ENCODE measurements around the gene CFAP58. TPM values are rescaled to one million over a fixed set of nuclear protein-coding genes. Genes with fewer than 3 reads are reported as not detected.

The CFAP58 gene
- total and polyA plus RNA-seq, 2 donors (not counting 3 experiments of a cell fraction or from before 2014, with no cell fraction given): 0.07 to 0.29 TPM

GRCh38 chr10:104306897-104307296 lies 46.7 kb upstream of the CFAP58 start:
- Histone ChIP-seq H3K9me3 (replicated peaks; ENCODE audit: control insufficient read depth, insufficient read depth, low read length) (no peaks in the 10 kb centered on the region), H3K36me3 (ENCODE audit: control insufficient read depth in 2 of 2, extremely low read depth in 1 of 2, insufficient read depth in 2 of 2, low read length in 2 of 2) (no peaks in the 10 kb centered on the region), H3K4me2 (ENCODE audit: insufficient read depth, low read length) (no peak overlapping the region), H3K9me1 (replicated peaks; ENCODE audit: control insufficient read depth, extremely low read depth, insufficient read depth, low read length) (no peaks in the 10 kb centered on the region), H3K4me1 (ENCODE audit: control insufficient read depth, extremely low read depth, insufficient read depth, low read length) (peaks cover 10% of the 10 kb centered on the region), H3K27me3 (ENCODE audit: control insufficient read depth in 2 of 2, insufficient read depth in 2 of 2, low read length in 2 of 2) (no peaks in the 10 kb centered on the region), H3K79me2 (ENCODE audit: control insufficient read depth, insufficient read depth, low read length) (peaks cover 19% of the 10 kb centered on the region), H3K27ac (ENCODE audit: insufficient read depth, low read depth, low read length) (no peak overlapping the region), H3K4me3 (replicated peaks in 1 of 3; ENCODE audit: insufficient read depth in 1 of 3, low read depth in 1 of 3, low read length in 3 of 3) (no peak overlapping the region), H4K20me1 (replicated peaks; ENCODE audit: control insufficient read depth, extremely low read depth, insufficient read depth, low read length) (no peaks in the 10 kb centered on the region), H2AFZ (ENCODE audit: low read depth, low read length) (no peak overlapping the region), H3K9ac (replicated peaks; ENCODE audit: extremely low read depth, insufficient read depth, low read length) (no peak overlapping the region)
- no TSS peak for BruUV-seq (replicated peaks)
- dilution Hi-C loops (cut with MboI; ENCODE audit: extremely low pct_ligation_motif_present, low sequenced_read_pairs) (no loop called here), intact Hi-C loops (cut with micrococcal nuclease) (no loop called here)
- ChIA-PET POLR2A (interaction anchor here (1.1 to 1.7 kb wide), 2 partner anchors 17 to 25 kb away, joined by 4 read pairs; no protein-coding TSS in a partner anchor), CTCF (interaction anchor here (1.8 to 5.8 kb wide), 9 partner anchors 13 to 47 kb away, joined by 8 to 107 read pairs (median 33); partner anchors contain the start of genes CFAP58 and ITPRIP)
- no peak for FAIRE-seq
- no peak for DNase-seq (ENCODE audit: low read depth, low spot score)
- TF ChIP-seq MAX (IDR thresholded peaks at IDR 0.05; ENCODE audit: insufficient read depth, insufficient read length): no peak
- TF ChIP-seq GATA2 (IDR thresholded peaks at IDR 0.05; ENCODE audit: insufficient read depth, insufficient read length, low read depth, low read length): no peak
- no peak for TF ChIP-seq JUN (IDR thresholded peaks at IDR 0.05; ENCODE audit: borderline replicate concordance, insufficient read depth, insufficient read length, low read depth)
- TF ChIP-seq MYC (IDR thresholded peaks at IDR 0.05; ENCODE audit: low read depth, low read length): no peak
- TF ChIP-seq POLR2A (IDR thresholded peaks at IDR 0.05; ENCODE audit: low read depth, low read length): no peak
- TF ChIP-seq FOS (IDR thresholded peaks at IDR 0.05; ENCODE audit: borderline replicate concordance, insufficient read depth, low read length): no peak
- TF ChIP-seq EZH2 (IDR thresholded peaks at IDR 0.05; ENCODE audit: borderline replicate concordance, low read depth, low read length, severe bottlenecking): no peak
- no peak for TF ChIP-seq POLR2AphosphoS5 (IDR thresholded peaks at IDR 0.05; ENCODE audit: insufficient read depth, low read depth, low read length)
- TF ChIP-seq, protein P1, sequence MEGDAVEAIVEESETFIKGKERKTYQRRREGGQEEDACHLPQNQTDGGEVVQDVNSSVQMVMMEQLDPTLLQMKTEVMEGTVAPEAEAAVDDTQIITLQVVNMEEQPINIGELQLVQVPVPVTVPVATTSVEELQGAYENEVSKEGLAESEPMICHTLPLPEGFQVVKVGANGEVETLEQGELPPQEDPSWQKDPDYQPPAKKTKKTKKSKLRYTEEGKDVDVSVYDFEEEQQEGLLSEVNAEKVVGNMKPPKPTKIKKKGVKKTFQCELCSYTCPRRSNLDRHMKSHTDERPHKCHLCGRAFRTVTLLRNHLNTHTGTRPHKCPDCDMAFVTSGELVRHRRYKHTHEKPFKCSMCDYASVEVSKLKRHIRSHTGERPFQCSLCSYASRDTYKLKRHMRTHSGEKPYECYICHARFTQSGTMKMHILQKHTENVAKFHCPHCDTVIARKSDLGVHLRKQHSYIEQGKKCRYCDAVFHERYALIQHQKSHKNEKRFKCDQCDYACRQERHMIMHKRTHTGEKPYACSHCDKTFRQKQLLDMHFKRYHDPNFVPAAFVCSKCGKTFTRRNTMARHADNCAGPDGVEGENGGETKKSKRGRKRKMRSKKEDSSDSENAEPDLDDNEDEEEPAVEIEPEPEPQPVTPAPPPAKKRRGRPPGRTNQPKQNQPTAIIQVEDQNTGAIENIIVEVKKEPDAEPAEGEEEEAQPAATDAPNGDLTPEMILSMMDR (IDR thresholded peaks at IDR 0.05; ENCODE audit: extremely low read depth in 1 of 2, insufficient read depth in 1 of 2, low read depth in 1 of 2, low read length in 2 of 2): no peak
